ENCODE results near the gene CSRP1.

GRCh38 chr1:201509601-201510374 lies 2.9 kb upstream of the CSRP1 start:
- TF ChIP-seq CTCF (IDR thresholded peaks at IDR 0.05) = no peak
- TF ChIP-seq POLR2AphosphoS5 (IDR thresholded peaks at IDR 0.05; ENCODE audit: low read depth, low read length) = no peak
- no peak for TF ChIP-seq TCF7L2 (IDR thresholded peaks at IDR 0.05; ENCODE audit: low read depth, low read length)
- TF ChIP-seq REST (IDR thresholded peaks at IDR 0.05; ENCODE audit: insufficient read depth in 1 of 2, low read depth in 2 of 2, low read length in 1 of 2) = no peak

Measured in Panc1 (cell line).